ENCODE measurements around the gene DPEP2NB.

DPEP2NB gene

GRCh38 chr16:68049449-68049848 lies 33.7 kb upstream of the DPEP2NB start:
- H3K4me3 ChIP-seq (replicated peaks; ENCODE audit: low read depth, low read length) = no peak overlapping the region
- TF ChIP-seq, protein P1, sequence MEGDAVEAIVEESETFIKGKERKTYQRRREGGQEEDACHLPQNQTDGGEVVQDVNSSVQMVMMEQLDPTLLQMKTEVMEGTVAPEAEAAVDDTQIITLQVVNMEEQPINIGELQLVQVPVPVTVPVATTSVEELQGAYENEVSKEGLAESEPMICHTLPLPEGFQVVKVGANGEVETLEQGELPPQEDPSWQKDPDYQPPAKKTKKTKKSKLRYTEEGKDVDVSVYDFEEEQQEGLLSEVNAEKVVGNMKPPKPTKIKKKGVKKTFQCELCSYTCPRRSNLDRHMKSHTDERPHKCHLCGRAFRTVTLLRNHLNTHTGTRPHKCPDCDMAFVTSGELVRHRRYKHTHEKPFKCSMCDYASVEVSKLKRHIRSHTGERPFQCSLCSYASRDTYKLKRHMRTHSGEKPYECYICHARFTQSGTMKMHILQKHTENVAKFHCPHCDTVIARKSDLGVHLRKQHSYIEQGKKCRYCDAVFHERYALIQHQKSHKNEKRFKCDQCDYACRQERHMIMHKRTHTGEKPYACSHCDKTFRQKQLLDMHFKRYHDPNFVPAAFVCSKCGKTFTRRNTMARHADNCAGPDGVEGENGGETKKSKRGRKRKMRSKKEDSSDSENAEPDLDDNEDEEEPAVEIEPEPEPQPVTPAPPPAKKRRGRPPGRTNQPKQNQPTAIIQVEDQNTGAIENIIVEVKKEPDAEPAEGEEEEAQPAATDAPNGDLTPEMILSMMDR (IDR thresholded peaks at IDR 0.05; ENCODE audit: low read depth, low read length, missing control alignments) = no peak
- DNase-seq (ENCODE audit: extremely low read depth, low read depth) = no peak

GRCh38 chr16:68047987-68048386 lies 32.3 kb upstream of the DPEP2NB start:
- TF ChIP-seq, protein P1 (IDR thresholded peaks at IDR 0.05; ENCODE audit: low read depth, low read length, missing control alignments) = no peak
- DNase-seq (ENCODE audit: extremely low read depth, low read depth) = no peak
- no peak overlapping the region for H3K4me3 ChIP-seq (replicated peaks; ENCODE audit: low read depth, low read length)

DNA sequence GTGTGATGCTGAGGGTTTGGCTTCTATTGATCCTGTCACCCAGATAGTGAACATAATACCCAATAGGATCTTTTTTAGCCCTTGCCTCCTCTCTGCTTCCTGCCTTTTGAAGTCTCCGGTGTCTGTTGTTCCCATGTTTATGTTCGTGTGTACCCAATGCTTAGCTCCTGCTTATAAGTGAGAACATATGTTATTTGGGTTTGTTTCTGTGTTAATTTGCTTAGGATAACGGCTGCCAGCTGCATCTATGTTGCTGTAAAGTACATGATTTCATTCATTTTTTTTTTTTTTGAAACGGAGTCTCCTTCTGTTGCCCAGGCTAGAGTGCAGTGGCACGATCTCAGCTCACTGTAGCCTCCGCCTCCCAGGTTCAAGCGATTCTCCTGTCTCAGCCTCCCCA lies 30.4 kb upstream of the DPEP2NB start:
- peak; percentile 17 for DNase-seq (ENCODE audit: extremely low read depth, low read depth)
- TF ChIP-seq, protein P1 (IDR thresholded peaks at IDR 0.05; ENCODE audit: low read depth, low read length, missing control alignments) = no peak
- H3K4me3 ChIP-seq (replicated peaks; ENCODE audit: low read depth, low read length) = no peak overlapping the region

GRCh38 chr16:68041783-68042182 lies 26.1 kb upstream of the DPEP2NB start:
- TF ChIP-seq, protein P1 (IDR thresholded peaks at IDR 0.05; ENCODE audit: low read depth, low read length, missing control alignments) = no peak
- no peak for DNase-seq (ENCODE audit: extremely low read depth, low read depth)
- no peak overlapping the region for H3K4me3 ChIP-seq (replicated peaks; ENCODE audit: low read depth, low read length)

GRCh38 chr16:68040506-68041288 lies 25.0 kb upstream of the DPEP2NB start:
- TF ChIP-seq, protein P1 (IDR thresholded peaks at IDR 0.05; ENCODE audit: low read depth, low read length, missing control alignments) = peak; percentile 91
- no peak overlapping the region for H3K4me3 ChIP-seq (replicated peaks; ENCODE audit: low read depth, low read length)
- peak; percentile 16 for DNase-seq (ENCODE audit: extremely low read depth, low read depth)

- H3K4me3 ChIP-seq (replicated peaks; ENCODE audit: low read depth, low read length) = no peak overlapping the region
- TF ChIP-seq, protein P1 (IDR thresholded peaks at IDR 0.05; ENCODE audit: low read depth, low read length, missing control alignments) = no peak
- DNase-seq (ENCODE audit: extremely low read depth, low read depth) = no peak
Measured at GRCh38 chr16:68037841-68038597, 22.3 kb upstream of the DPEP2NB start.

Measured in HFF-Myc (cell line).